MV-4-11 (cell line): ENCODE results near the gene SH3BP5.

Experiments used
- DNase-seq: peaks from one replicate; lab custom pipeline; 2025; lab: John Stamatoyannopoulos, UW

The SH3BP5 gene

DNA sequence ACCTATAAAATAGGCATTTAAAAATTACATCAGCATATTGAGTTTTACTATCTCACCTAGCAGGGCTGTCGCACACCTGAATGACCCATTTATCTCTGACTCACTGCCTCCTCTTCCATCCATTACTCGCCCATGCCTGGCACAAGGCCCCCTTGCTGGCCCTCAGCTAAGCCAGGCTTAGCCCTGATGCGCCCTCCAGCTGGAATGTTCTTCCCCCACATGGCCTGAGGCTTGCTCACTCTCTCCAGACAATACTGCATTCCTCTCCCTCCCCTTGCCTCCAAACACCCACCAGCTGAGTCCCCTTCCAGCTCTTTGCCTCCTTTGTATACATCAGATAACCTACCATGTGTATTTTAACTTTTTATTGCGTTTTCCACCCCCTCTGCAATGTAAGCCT lies 7.2 kb downstream of the SH3BP5 start:
- no peak for DNase-seq

- DNase-seq, result no peak
Measured at GRCh38 chr3:15324379-15324808, 8.0 kb downstream of the SH3BP5 start.

GRCh38 chr3:15323063-15323462 lies 9.3 kb downstream of the SH3BP5 start:
- DNase-seq, result no peak

- no peak for DNase-seq
Measured at GRCh38 chr3:15321349-15321748, 11.0 kb downstream of the SH3BP5 start.

GRCh38 chr3:15319575-15319974 lies 12.8 kb downstream of the SH3BP5 start:
- no peak for DNase-seq

DNA sequence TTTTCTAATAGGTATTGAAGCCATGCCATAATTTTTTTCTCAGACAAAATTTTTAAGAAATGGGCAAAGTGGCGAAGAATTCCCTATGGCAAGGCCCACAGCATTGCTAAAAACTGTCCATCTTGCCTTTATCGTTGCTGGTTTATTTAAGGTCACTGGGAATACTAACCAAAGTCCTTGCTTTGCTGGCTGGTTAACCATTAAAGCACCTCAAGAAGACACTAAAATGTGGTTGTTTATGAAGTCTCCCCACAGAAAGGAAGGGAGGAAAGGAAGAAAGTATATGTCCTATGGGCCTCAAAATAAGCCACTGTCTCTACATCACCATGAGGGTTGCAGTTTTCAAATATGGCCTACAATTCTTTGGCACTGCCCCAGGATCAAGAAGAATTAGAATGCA lies 13.2 kb downstream of the SH3BP5 start:
- no peak for DNase-seq

GRCh38 chr3:15318661-15319060 lies 13.7 kb downstream of the SH3BP5 start:
- DNase-seq, result peak; percentile 54

DNA sequence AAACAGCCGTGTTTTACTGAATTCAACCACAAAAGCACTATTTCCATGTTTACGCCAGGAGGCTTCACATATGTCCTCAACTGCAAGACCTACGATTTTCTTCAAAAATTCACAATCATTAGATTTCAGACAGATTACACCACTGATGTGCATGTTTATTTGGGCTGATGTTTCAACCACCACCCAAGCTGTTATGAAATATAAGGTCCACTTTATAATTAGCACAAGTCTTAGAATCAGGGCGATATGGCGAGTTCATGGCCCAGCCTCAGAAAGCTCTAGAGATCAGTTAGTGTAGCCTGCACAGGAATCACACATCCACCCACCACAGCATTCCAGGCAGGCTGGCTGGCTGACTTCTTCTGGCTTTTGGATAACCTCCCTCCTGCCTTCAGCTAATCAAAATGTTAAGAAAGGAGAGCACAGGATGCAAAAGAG lies 15.4 kb downstream of the SH3BP5 start:
- peak; percentile 68 for DNase-seq

DNA sequence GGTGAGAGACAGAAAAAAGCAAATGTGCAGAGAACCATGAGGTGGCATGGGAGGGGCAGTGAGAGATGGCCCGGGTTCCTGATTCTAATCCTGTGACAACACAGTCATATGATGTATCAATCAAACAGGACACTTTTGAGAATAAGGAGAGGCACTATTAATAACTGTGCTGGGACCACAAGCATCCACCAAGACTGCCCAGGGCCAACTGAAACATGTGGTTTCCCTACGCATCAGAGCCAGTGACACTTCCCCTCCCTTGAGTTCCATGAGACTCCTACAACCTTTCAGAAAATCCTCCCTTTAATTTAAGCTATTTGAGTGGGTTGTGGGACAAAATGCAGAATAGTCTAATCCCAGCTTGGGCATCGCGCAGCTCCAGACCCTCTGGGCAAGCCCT lies 17.4 kb downstream of the SH3BP5 start:
- DNase-seq, result peak; percentile 92

DNA sequence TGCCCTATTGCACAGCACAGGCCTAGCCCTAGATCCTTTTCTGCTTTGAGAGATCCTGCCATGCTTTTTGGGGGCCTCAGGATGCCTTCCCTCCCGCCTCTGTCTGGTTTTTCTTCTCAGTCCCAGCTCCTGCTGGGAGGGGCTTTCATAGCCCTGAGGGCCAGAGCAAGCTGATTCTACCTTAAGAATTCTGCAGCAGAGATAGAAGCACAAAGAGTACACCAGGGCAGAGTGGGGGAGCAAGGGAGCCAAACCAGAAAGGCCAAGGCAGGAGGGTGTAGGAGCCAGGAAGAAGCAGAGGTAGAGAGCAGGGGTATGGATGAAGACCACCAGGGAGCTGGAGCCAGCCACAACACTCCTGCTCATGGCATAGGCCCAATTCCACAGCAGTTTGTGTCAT lies 18.1 kb downstream of the SH3BP5 start:
- no peak for DNase-seq

DNA sequence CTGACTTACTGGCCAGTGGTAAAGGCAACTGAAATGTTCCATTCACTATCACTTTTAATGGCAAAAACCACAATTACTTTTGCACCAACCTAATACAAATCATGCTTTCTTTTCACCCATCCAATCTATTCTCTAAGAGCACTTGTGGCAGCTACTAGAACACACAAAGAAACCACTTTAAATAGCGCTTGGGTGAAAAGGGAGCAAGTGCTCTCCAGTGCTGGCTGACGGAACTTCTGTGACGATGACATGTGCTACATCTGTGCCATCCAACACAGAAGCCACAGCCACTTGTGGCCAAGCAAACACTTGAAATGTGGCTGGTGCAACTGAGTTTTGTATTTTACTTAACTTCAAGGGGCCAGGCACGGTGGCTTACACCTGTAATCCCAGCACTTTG lies 18.9 kb downstream of the SH3BP5 start:
- DNase-seq, result peak; percentile 21

- DNase-seq, result no peak
Measured at GRCh38 chr3:15312550-15312949, 19.8 kb downstream of the SH3BP5 start.

DNA sequence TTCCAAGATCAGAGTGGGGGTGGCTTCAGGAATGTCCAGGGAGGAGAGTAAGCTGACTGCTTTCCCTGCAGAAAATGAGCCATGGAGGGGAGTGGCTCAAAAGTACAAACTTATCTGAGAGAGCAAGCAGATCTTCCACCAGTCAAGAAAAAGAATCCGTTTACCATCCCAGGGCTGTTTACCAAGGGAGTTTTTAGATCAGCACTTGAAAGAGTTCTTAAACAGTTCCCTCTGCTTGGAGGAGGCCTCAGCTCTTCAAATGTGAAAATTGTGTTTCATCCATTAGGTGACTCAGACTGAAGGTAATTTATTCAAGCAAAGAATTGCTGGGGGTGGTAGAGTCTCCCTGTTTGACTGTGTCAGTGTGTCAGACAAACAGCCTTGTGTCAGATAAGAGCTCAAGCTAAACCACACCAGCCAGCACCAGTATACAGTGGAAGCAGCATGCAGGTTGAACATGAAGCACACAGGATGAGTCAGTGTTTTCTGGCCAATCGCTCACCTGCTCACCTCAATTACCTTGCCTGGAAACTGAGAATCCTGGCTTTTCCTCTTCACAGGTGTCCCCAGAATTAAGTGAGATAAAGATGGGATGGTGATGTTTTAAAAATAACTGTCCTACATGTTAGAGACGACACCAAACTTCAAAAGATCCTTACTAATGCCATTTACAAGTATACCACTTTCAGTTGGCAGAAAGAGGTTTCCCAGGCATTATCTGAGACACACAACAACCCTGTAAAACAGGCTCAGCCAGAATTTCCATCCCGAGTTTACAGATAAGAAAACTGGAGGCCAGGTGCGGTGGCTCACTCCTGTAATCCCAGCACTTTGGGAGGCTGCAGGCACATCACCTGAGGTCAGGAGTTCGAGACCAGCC lies 21.7 kb downstream of the SH3BP5 start:
- no peak for DNase-seq

DNA sequence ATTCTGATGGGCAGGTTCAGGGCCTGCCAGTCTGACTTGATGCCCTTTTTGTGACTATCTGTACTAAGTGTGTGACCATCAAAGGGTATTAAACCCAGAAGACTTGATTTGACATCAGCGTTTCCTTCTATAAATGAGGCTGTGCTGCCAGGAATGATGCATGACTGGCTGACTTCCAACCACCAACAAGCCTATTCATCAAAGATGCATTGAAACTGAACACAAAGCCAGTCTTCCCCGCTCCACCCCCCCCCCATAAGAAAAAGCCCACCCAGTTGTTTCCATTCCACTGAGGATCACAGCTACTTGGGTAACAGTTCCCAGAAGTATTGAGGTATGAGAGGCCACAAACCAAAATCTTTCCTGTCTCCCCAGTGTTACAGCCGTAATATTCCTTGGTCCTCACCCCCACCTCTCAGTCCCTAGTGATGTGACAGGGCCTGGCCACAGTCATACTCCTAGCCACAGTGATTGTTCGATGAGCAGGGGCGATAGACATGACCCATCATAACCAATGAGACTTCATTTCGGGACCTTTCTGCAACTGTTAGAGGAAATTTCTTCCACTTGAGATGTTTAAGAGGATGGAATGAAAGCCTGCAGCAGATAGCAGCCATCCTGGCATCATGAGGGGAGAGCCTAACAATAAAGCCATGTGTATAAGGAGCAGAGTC lies 22.6 kb downstream of the SH3BP5 start:
- no peak for DNase-seq

DNA sequence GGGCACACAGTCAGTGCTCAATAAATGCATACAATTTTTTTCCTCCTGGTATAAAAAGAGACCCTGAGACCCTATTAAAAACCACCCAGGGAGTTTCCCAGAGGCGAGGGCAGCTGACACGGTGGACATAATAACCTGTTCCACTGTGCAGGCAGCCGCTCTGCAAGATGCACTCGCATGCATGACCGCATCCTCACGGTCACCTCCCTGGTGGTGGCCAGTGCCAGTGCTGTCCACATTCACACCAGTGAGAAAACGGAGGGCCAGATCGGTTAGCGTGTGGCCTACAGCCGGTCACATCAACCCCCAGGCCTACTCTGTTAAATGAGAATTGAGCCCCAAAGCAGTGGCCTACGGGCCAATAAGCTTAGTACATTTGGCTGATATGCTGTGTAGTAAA lies 24.8 kb downstream of the SH3BP5 start:
- DNase-seq, result no peak

DNA sequence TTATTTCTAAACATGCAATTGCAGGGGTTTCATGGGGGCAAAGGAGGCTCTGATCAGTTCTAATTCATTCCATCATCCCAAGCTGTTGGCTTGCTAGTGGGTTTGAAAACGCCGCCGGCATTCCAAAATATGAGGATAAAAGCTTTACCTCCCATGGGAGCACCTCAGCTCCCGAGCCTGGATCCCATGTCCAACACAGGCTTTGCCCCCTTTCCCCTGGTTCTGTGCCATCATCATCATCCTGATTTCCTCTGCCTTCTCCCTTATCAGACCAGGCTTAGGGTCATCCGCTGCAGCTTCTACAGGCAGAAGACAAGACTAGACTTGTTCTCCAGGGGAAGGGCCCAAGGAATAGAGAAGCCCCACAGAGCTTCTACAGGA lies 25.4 kb downstream of the SH3BP5 start:
- DNase-seq, result no peak

- no peak for DNase-seq
Measured at GRCh38 chr3:15305359-15305844, 27.0 kb downstream of the SH3BP5 start.

DNA sequence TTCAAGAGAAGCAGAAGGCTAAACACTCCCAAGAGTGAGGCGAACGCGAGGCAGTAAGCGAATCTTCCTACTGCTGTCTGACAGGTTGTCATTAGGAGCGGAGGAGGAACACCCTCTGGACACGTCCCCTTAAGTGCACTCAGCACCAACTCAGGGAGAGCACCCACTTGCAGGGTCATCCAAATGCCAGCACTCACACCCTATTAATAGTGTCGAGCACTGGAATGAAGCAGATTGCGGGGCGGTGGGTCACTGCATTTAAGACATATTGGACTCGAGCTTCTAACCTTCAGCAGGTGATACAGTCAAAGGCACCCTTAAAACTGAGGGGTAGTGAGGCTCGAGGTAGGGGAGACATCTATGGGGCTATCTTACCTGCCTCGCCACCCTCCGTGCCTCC lies 28.7 kb downstream of the SH3BP5 start:
- no peak for DNase-seq

DNA sequence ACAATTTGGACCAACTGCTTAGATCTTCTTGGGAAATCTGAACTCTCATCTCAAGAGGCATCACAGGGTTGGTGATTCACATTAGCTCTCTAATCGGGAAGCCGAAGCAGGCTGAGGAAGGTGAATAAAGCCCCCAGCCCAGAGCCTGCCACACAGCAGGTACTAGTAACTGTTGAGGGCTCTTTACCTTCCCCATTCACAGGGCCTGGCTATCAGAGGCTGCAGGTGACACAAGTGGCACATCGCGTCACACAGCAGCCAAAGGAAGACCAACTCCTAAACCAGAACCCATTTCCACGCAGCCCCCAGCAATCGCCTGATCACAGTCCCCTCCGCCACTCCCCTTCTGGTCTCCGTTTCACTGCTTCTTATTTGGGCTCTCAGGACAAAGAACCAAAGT lies 29.2 kb downstream of the SH3BP5 start:
- DNase-seq, result no peak

DNA sequence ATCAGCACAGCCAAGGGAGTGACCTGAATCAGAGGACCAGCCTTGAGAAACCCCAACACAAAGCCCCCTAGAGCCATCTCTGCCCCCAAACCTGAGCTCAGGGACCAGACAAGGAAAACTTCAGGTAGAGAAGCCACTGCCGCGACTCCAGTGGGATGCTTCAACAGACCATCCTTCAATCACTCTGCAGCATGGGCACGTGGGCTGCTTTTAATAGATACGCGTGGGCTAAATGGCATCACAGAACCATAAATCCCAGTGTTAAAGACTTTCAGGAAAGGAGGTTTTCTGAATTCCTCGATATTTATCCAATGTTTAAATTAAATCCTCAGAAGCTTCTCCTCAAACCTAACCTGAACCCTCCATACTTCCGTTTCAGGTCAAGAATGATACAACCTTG lies 30.6 kb downstream of the SH3BP5 start:
- DNase-seq, result no peak

GRCh38 chr3:15300323-15301078 lies 31.9 kb downstream of the SH3BP5 start:
- DNase-seq, result peak; percentile 59

GRCh38 chr3:15299036-15299435 lies 33.4 kb downstream of the SH3BP5 start:
- DNase-seq, result no peak

DNA sequence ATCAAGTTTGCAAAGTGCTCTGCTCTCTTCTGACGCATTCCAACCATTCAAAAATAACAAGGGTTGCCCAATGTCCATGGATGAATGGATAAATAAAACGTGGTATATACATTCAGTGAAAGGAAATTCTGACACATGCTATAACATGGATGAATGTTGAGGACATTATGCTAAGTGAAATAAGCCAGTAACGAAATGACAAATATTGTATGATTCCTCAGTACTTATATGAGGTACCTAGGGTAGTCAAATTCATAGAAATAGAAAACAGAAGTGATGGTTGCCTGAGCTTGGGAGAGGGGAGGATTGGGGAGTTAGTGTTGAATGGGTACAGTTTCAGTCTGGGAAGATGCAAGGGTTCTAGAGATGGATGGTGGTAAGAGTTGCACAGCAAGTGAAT lies 33.9 kb downstream of the SH3BP5 start:
- DNase-seq, result no peak
